ENCODE results near the gene ZNF446.

- no peak for TF ChIP-seq CTCF (IDR thresholded peaks at IDR 0.05 in 2 of 3, conservative IDR thresholded peaks at IDR 0.05 in 1 of 3; ENCODE audit: control insufficient read depth in 2 of 3, extremely low read depth in 1 of 3, insufficient read depth in 1 of 3, low read depth in 3 of 3, low read length in 3 of 3)
- no peak for TF ChIP-seq FOS (IDR thresholded peaks at IDR 0.05; ENCODE audit: borderline replicate concordance, extremely low read depth, insufficient read length)
- TF ChIP-seq EP300 (IDR thresholded peaks at IDR 0.05; ENCODE audit: borderline replicate concordance in 1 of 2, control insufficient read depth in 1 of 2, low read depth in 2 of 2, low read length in 2 of 2) = no peak
- no peak for TF ChIP-seq RB1 (IDR thresholded peaks at IDR 0.05; ENCODE audit: borderline replicate concordance)
- TF ChIP-seq PRDM15 (CRISPR knock-in tag; IDR thresholded peaks at IDR 0.05) = no peak
These were observed 39.1 kb downstream of the ZNF446 start for GRCh38 chr19:58515259-58515658.
